HTERT RPE-1 (cell line): Measurements from ENCODE around the gene STRIP2.
"Not testable (repeated sequence)": the region's sequence is repeated elsewhere in the genome, so short reads cannot be mapped to it uniquely, and the experiment has no call there.

ENCODE experiments used
- in situ Hi-C: fragments of 300-500 bp; cut with MboI; formaldehyde crosslinking; loops from 4 replicates; pipeline ENCODE4 v1.14.3; 2020; ENCODE audit warnings: low sequenced_read_pairs

Gene STRIP2

GRCh38 chr7:129433847-129434674, at the start of gene STRIP2:
Gene STRIP2 (plus strand): TSS chr7:129434432. CDS start chr7:129434473, 41 bp downstream.
- in situ Hi-C loops: no loop called here

- in situ Hi-C loops: no loop called here
Measured at GRCh38 chr7:129385116-129385515, 49.1 kb upstream of the STRIP2 start.

GRCh38 chr7:129385598-129385997, 48.6 kb upstream of the STRIP2 start:
- in situ Hi-C loops: no loop called here

- in situ Hi-C loops: no loop called here
Measured at GRCh38 chr7:129386506-129386905, 47.7 kb upstream of the STRIP2 start.

- in situ Hi-C loops: no loop called here
Measured at GRCh38 chr7:129387537-129387936, 46.7 kb upstream of the STRIP2 start.

GRCh38 chr7:129388333-129389098, 45.7 kb upstream of the STRIP2 start:
- in situ Hi-C loops: no loop called here

- in situ Hi-C loops: no loop called here
Measured at GRCh38 chr7:129389829-129390228, 44.4 kb upstream of the STRIP2 start.

- in situ Hi-C loops: no loop called here
Measured at GRCh38 chr7:129390314-129390713, 43.9 kb upstream of the STRIP2 start.

GRCh38 chr7:129391546-129392171, 42.6 kb upstream of the STRIP2 start:
- in situ Hi-C loops: no loop called here

- in situ Hi-C loops: no loop called here
Measured at GRCh38 chr7:129393255-129393654, 41.0 kb upstream of the STRIP2 start.

- in situ Hi-C loops: no loop called here
Measured at GRCh38 chr7:129394101-129394500, 40.1 kb upstream of the STRIP2 start.

- in situ Hi-C loops: no loop called here
Measured at GRCh38 chr7:129394982-129395914, 39.0 kb upstream of the STRIP2 start.

- in situ Hi-C loops: no loop called here
Measured at GRCh38 chr7:129401228-129401966, 32.8 kb upstream of the STRIP2 start.

GRCh38 chr7:129401967-129402860, 32.0 kb upstream of the STRIP2 start:
- in situ Hi-C loops: no loop called here

GRCh38 chr7:129405527-129405926, 28.7 kb upstream of the STRIP2 start:
- in situ Hi-C loops: no loop called here

GRCh38 chr7:129410238-129410637, 24.0 kb upstream of the STRIP2 start:
- in situ Hi-C loops: not testable (repeated sequence)

GRCh38 chr7:129412501-129412900, 21.7 kb upstream of the STRIP2 start:
- in situ Hi-C loops: no loop called here

- in situ Hi-C loops: no loop called here
Measured at GRCh38 chr7:129417073-129417472, 17.2 kb upstream of the STRIP2 start.

- in situ Hi-C loops: no loop called here
Measured at GRCh38 chr7:129421717-129422250, 12.4 kb upstream of the STRIP2 start.
